Stimulated activated CD4-positive, alpha-beta T cell treated with anti-CD3 and anti-CD28 coated beads, Interleukin-12 subunit alpha, Interleukin-12 subunit beta, amount 100 ng/mL, for 48 hours (primary cell): ENCODE data around the gene H1-8.
"Not testable (repeated sequence)": the region's sequence is repeated elsewhere in the genome, so short reads cannot be mapped to it uniquely, and the experiment has no call there.

Source experiments
- DNase-seq, 3 donors: peaks; one replicate each; pipeline ENCODE4 v3.0.0-alpha.2; 2020; ENCODE audit warnings: low read depth in 2 of 3, low spot score in 1 of 3

The H1-8 gene

GRCh38 chr3:129514563-129514962, 28.4 kb upstream of the H1-8 start:
- DNase-seq = no peak

GRCh38 chr3:129515108-129515820, 27.7 kb upstream of the H1-8 start:
- DNase-seq = not testable (repeated sequence)

GRCh38 chr3:129515821-129516432, 27.0 kb upstream of the H1-8 start:
- DNase-seq = not testable (repeated sequence)

- no peak for DNase-seq
Observed at GRCh38 chr3:129517516-129517915, 25.5 kb upstream of the H1-8 start.

- DNase-seq = no peak
Observed at GRCh38 chr3:129518038-129518561, 24.9 kb upstream of the H1-8 start.

- DNase-seq = no peak
Observed at GRCh38 chr3:129518581-129518980, 24.4 kb upstream of the H1-8 start.

GRCh38 chr3:129519449-129519848, 23.5 kb upstream of the H1-8 start:
- DNase-seq = no peak

GRCh38 chr3:129519896-129520715, 22.9 kb upstream of the H1-8 start:
- DNase-seq = no peak

GRCh38 chr3:129520960-129521359, 22.0 kb upstream of the H1-8 start:
- DNase-seq = no peak

- DNase-seq = no peak
Observed at GRCh38 chr3:129521611-129522010, 21.4 kb upstream of the H1-8 start.

- no peak for DNase-seq
Observed at GRCh38 chr3:129522953-129523352, 20.0 kb upstream of the H1-8 start.

- no peak for DNase-seq
Observed at GRCh38 chr3:129524081-129524480, 18.9 kb upstream of the H1-8 start.

- DNase-seq = no peak
Observed at GRCh38 chr3:129525341-129525968, 17.5 kb upstream of the H1-8 start.

GRCh38 chr3:129526121-129526900, 16.7 kb upstream of the H1-8 start:
- no peak for DNase-seq

- DNase-seq = no peak
Observed at GRCh38 chr3:129527262-129527661, 15.7 kb upstream of the H1-8 start.

- no peak for DNase-seq
Observed at GRCh38 chr3:129528589-129529100, 14.3 kb upstream of the H1-8 start, which contains the start of gene RHO. RHO (plus strand) TSS chr3:129528639; CDS start chr3:129528734, 95 bp downstream.

GRCh38 chr3:129529436-129530210, 13.4 kb upstream of the H1-8 start:
- DNase-seq = no peak

- no peak for DNase-seq
Observed at GRCh38 chr3:129530251-129530791, 12.7 kb upstream of the H1-8 start.

- DNase-seq = no peak
Observed at GRCh38 chr3:129530821-129531220, 12.2 kb upstream of the H1-8 start.
